ENCODE measurements around the gene HPS1. TPM values are rescaled to one million over a fixed set of nuclear protein-coding genes. Genes with fewer than 3 reads are reported as not detected.
A peak's percentile ranks its signal among the peaks of the same experiment; 100 is the strongest.

Gene HPS1
- total RNA-seq, 2 experiments from 2014 or later: 88.5 to 91.9 TPM

- H3K4me1 Mint-ChIP-seq: no peaks in the 10 kb centered on the region
- no peak overlapping the region for H3K4me3 Mint-ChIP-seq
- H3K36me3 Mint-ChIP-seq: peaks cover 5% of the 10 kb centered on the region
- no peaks in the 10 kb centered on the region for H3K27me3 Mint-ChIP-seq
- H3K27ac Mint-ChIP-seq: no peak overlapping the region
- DNase-seq (no peak), ATAC-seq (ENCODE audit: low read depth) (no peak)
- POLR2A ChIA-PET: no interaction called here
- no peaks in the 10 kb centered on the region for H3K9me3 Mint-ChIP-seq
Observed at GRCh38 chr10:98420786-98421185, 25.9 kb downstream of the HPS1 start.

GRCh38 chr10:98419469-98420261 lies 27.1 kb downstream of the HPS1 start:
- Mint-ChIP-seq H3K27ac (peak overlapping the region; percentile 56), H3K4me1 (peaks cover 4% of the 10 kb centered on the region), H3K27me3 (no peaks in the 10 kb centered on the region), H3K36me3 (peaks cover 5% of the 10 kb centered on the region), H3K9me3 (no peaks in the 10 kb centered on the region), H3K4me3 (no peak overlapping the region)
- DNase-seq (no peak), ATAC-seq (ENCODE audit: low read depth) (no peak)
- POLR2A ChIA-PET: no interaction called here

- ATAC-seq (ENCODE audit: low read depth) (no peak), DNase-seq (no peak)
- no peak overlapping the region for H3K27ac Mint-ChIP-seq
- H3K36me3 Mint-ChIP-seq: peaks cover 5% of the 10 kb centered on the region
- POLR2A ChIA-PET: no interaction called here
- H3K4me1 Mint-ChIP-seq: peaks cover 8% of the 10 kb centered on the region
- no peaks in the 10 kb centered on the region for H3K27me3 Mint-ChIP-seq
- no peak overlapping the region for H3K4me3 Mint-ChIP-seq
- no peaks in the 10 kb centered on the region for H3K9me3 Mint-ChIP-seq
Observed at GRCh38 chr10:98418665-98419468, 27.9 kb downstream of the HPS1 start.

- Mint-ChIP-seq H3K27ac (no peak overlapping the region), H3K4me3 (no peak overlapping the region), H3K27me3 (no peaks in the 10 kb centered on the region), H3K36me3 (peaks cover 5% of the 10 kb centered on the region), H3K4me1 (peaks cover 8% of the 10 kb centered on the region), H3K9me3 (no peaks in the 10 kb centered on the region)
- POLR2A ChIA-PET: no interaction called here
- ATAC-seq (ENCODE audit: low read depth) (no peak), DNase-seq (no peak)
Observed at GRCh38 chr10:98417973-98418664, 28.6 kb downstream of the HPS1 start.

GRCh38 chr10:98417481-98417959 lies 29.2 kb downstream of the HPS1 start:
- H3K4me3 Mint-ChIP-seq: no peak overlapping the region

GRCh38 chr10:98416606-98417388 lies 29.9 kb downstream of the HPS1 start:
- Mint-ChIP-seq H3K27ac (no peak overlapping the region), H3K4me3 (no peak overlapping the region), H3K9me3 (no peaks in the 10 kb centered on the region), H3K4me1 (peaks cover 8% of the 10 kb centered on the region), H3K36me3 (peaks cover 5% of the 10 kb centered on the region), H3K27me3 (no peaks in the 10 kb centered on the region)
- POLR2A ChIA-PET: no interaction called here
- DNase-seq (no peak), ATAC-seq (ENCODE audit: low read depth) (no peak)

More at GRCh38 chr10:98417481-98417959, 29.2 kb downstream of the HPS1 start:
- ATAC-seq (ENCODE audit: low read depth): no peak
- no peak overlapping the region for H3K27ac Mint-ChIP-seq
- no peaks in the 10 kb centered on the region for H3K27me3 Mint-ChIP-seq
- peaks cover 5% of the 10 kb centered on the region for H3K36me3 Mint-ChIP-seq
- POLR2A ChIA-PET: no interaction called here
- peaks cover 8% of the 10 kb centered on the region for H3K4me1 Mint-ChIP-seq
- no peaks in the 10 kb centered on the region for H3K9me3 Mint-ChIP-seq
- no peak for DNase-seq

GRCh38 chr10:98415731-98416119 lies 31.0 kb downstream of the HPS1 start:
- no peak overlapping the region for H3K4me3 Mint-ChIP-seq
- H3K36me3 Mint-ChIP-seq: peaks cover 4% of the 10 kb centered on the region
- DNase-seq: no peak
- no peaks in the 10 kb centered on the region for H3K27me3 Mint-ChIP-seq
- H3K27ac Mint-ChIP-seq: peak overlapping the region; percentile 42
- no peak for ATAC-seq (ENCODE audit: low read depth)
- peaks cover 8% of the 10 kb centered on the region for H3K4me1 Mint-ChIP-seq
- no peaks in the 10 kb centered on the region for H3K9me3 Mint-ChIP-seq
- POLR2A ChIA-PET: interaction anchor here (0.5 to 2.4 kb wide), 4 partner anchors 9 to 30 kb away, joined by 3 to 11 read pairs (median 7); no protein-coding TSS in a partner anchor

- H3K27me3 Mint-ChIP-seq: no peaks in the 10 kb centered on the region
- ATAC-seq (ENCODE audit: low read depth) (peak; percentile 96), DNase-seq (peak; percentile 68)
- peak within 1 kb of the TSS; percentile 99 for H3K4me3 Mint-ChIP-seq
- no peaks in the 10 kb centered on the region for H3K9me3 Mint-ChIP-seq
- H3K4me1 Mint-ChIP-seq: peaks cover 8% of the 10 kb centered on the region
- peaks cover 4% of the 10 kb centered on the region for H3K36me3 Mint-ChIP-seq
- POLR2A ChIA-PET: interaction anchor here (0.5 to 2.4 kb wide), 6 partner anchors 10 to 32 kb away, joined by 3 to 11 read pairs (median 6); partner anchors contain the start of gene HPS1
- H3K27ac Mint-ChIP-seq: peak within 1 kb of the TSS; percentile 99
Observed at GRCh38 chr10:98414932-98415730, 31.6 kb downstream of the HPS1 start, which contains the start of gene PYROXD2. Gene PYROXD2, minus strand, starts transcription at chr10:98415182. Its CDS starts 47 bp downstream, at chr10:98415135.

GRCh38 chr10:98414578-98414931 lies 32.2 kb downstream of the HPS1 start:
- ATAC-seq (ENCODE audit: low read depth): no peak

GRCh38 chr10:98411768-98412167 lies 35.0 kb downstream of the HPS1 start:
- peaks cover 8% of the 10 kb centered on the region for H3K4me1 Mint-ChIP-seq
- H3K27ac Mint-ChIP-seq: no peak overlapping the region
- no peak overlapping the region for H3K4me3 Mint-ChIP-seq
- DNase-seq (no peak), ATAC-seq (ENCODE audit: low read depth) (no peak)
- H3K27me3 Mint-ChIP-seq: no peaks in the 10 kb centered on the region
- no peaks in the 10 kb centered on the region for H3K36me3 Mint-ChIP-seq
- POLR2A ChIA-PET: interaction anchor here (0.7 kb wide), 1 partner anchor 22 kb away, joined by 3 read pairs; no protein-coding TSS in a partner anchor
- no peaks in the 10 kb centered on the region for H3K9me3 Mint-ChIP-seq

More at GRCh38 chr10:98414578-98414931, 32.2 kb downstream of the HPS1 start:
- H3K4me1 Mint-ChIP-seq: peaks cover 8% of the 10 kb centered on the region
- peaks cover under 1% of the 10 kb centered on the region for H3K36me3 Mint-ChIP-seq
- H3K27me3 Mint-ChIP-seq: no peaks in the 10 kb centered on the region
- H3K27ac Mint-ChIP-seq: peak overlapping the region; percentile 99
- POLR2A ChIA-PET: interaction anchor here (0.9 to 2.4 kb wide), 5 partner anchors 11 to 33 kb away, joined by 3 to 11 read pairs (median 6); partner anchors contain the start of gene HPS1
- DNase-seq: no peak
- H3K9me3 Mint-ChIP-seq: no peaks in the 10 kb centered on the region
- peak overlapping the region; percentile 99 for H3K4me3 Mint-ChIP-seq

GRCh38 chr10:98411166-98411565 lies 35.6 kb downstream of the HPS1 start:
- no peaks in the 10 kb centered on the region for H3K9me3 Mint-ChIP-seq
- H3K27ac Mint-ChIP-seq: no peak overlapping the region
- ATAC-seq (ENCODE audit: low read depth) (no peak), DNase-seq (no peak)
- no peaks in the 10 kb centered on the region for H3K27me3 Mint-ChIP-seq
- peaks cover 8% of the 10 kb centered on the region for H3K4me1 Mint-ChIP-seq
- no peaks in the 10 kb centered on the region for H3K36me3 Mint-ChIP-seq
- no peak overlapping the region for H3K4me3 Mint-ChIP-seq
- POLR2A ChIA-PET: interaction anchor here (0.7 kb wide), 1 partner anchor 23 kb away, joined by 3 read pairs; no protein-coding TSS in a partner anchor

- Mint-ChIP-seq H3K9me3 (no peaks in the 10 kb centered on the region), H3K4me3 (no peak overlapping the region), H3K27me3 (no peaks in the 10 kb centered on the region), H3K27ac (no peak overlapping the region), H3K36me3 (no peaks in the 10 kb centered on the region), H3K4me1 (peaks cover 8% of the 10 kb centered on the region)
- DNase-seq: no peak
- no peak for ATAC-seq (ENCODE audit: low read depth)
- POLR2A ChIA-PET: no interaction called here
Observed at GRCh38 chr10:98410759-98411158, 36.0 kb downstream of the HPS1 start.
